Natural killer cell (primary cell): Measurements from ENCODE around the gene CCNDBP1. TPM values are rescaled to one million over a fixed set of nuclear protein-coding genes. Genes with fewer than 3 reads are reported as not detected.

ENCODE experiments used
- ATAC-seq, 3 donors: fragments of 150-1000 bp in 2 of 3; fragments of 200-7000 bp in 1 of 3; cut with Tn5 transposase; 1 replicate in 1 of 3; 2 replicates in 2 of 3; pipeline ENCODE4 v1.10.0; 2021; ENCODE audit warnings: mild to moderate bottlenecking in 2 of 3, moderate library complexity in 2 of 3
- DNase-seq, 2 donors: peaks; one replicate each; pipeline versions ENCODE4 v3.0.0 to v3.0.0-alpha.2; 2013 to 2021; ENCODE audit warnings: mixed read lengths in 1 of 2
- H3K27ac ChIP-seq: one replicate; pipeline ENCODE4 v1.5.1; 2013; ENCODE audit warnings: mild to moderate bottlenecking, low read length
- H3K27me3 ChIP-seq: one replicate; pipeline ENCODE4 v1.6.1; 2013; ENCODE audit warnings: low read length; ENCODE audit not compliant: control insufficient read depth, insufficient read depth
- H3K36me3 ChIP-seq: one replicate; pipeline ENCODE4 v1.6.1; 2013; ENCODE audit warnings: low read length; ENCODE audit not compliant: control insufficient read depth, insufficient read depth
- H3K4me1 ChIP-seq: one replicate; pipeline ENCODE4 v1.6.1; 2013; ENCODE audit warnings: low read length; ENCODE audit not compliant: control insufficient read depth, insufficient read depth
- H3K4me3 ChIP-seq: one replicate; pipeline ENCODE4 v1.5.1; 2013; ENCODE audit warnings: low read length
- H3K9me3 ChIP-seq: one replicate; pipeline ENCODE4 v1.6.1; 2013; ENCODE audit warnings: low read length; ENCODE audit not compliant: control insufficient read depth, insufficient read depth
- H3K27ac Mint-ChIP-seq, 2 donors: one replicate each; pipeline ENCODE4 v1.8.0; 2022; ENCODE audit warnings: mild to moderate bottlenecking in 2 of 2, mixed read lengths in 2 of 2, moderate library complexity in 1 of 2
- H3K27me3 Mint-ChIP-seq, 2 donors: one replicate each; pipeline ENCODE4 v1.8.0; 2022; ENCODE audit warnings: low read depth in 2 of 2, mixed read lengths in 2 of 2
- H3K36me3 Mint-ChIP-seq: one replicate; pipeline ENCODE4 v1.8.0; 2022; ENCODE audit warnings: mixed read lengths
- H3K4me1 Mint-ChIP-seq, 2 donors: one replicate each; pipeline ENCODE4 v1.8.0; 2022; ENCODE audit warnings: mixed read lengths in 2 of 2
- H3K4me3 Mint-ChIP-seq: one replicate; pipeline ENCODE4 v1.8.0; 2022; ENCODE audit warnings: mild to moderate bottlenecking, moderate library complexity, mixed read lengths
- H3K9me3 Mint-ChIP-seq, 2 donors: one replicate each; pipeline ENCODE4 v1.8.0; 2022; ENCODE audit warnings: mixed read lengths in 2 of 2
- WGBS: methylation state at CpG from one replicate; pipeline ENCODE4 v1.1.7; 2013; ENCODE audit warnings: missing lambda C conversion rate; ENCODE audit not compliant: insufficient coverage; 5-methylcytosine and 5-hydroxymethylcytosine counted together
- intact Hi-C: fragments of 100-400 bp; cut with micrococcal nuclease; formaldehyde crosslinking; loops from one replicate; pipeline ENCODE4 v1.14.2; 2022
- total RNA-seq, 4 donors: library from RNA; stranded (reverse); fragments of 120-200 nt in 1 of 4; gene quantifications; one replicate each; pipeline versions ENCODE4 v1.2.3 to v1.2.4, GENCODE V29; 2013 to 2022
- TF ChIP-seq, protein P1 (sequence below): fragments of 200-600 bp; IDR thresholded peaks from one replicate; pipeline ENCODE4 v1.8.0; 2022; ENCODE audit warnings: antibody characterized with exemption

Gene CCNDBP1
- total RNA-seq, 3 donors from 2014 or later (not counting 1 experiment from before 2014, with no cell fraction given), result 120 to 150 (median 129) TPM

DNA sequence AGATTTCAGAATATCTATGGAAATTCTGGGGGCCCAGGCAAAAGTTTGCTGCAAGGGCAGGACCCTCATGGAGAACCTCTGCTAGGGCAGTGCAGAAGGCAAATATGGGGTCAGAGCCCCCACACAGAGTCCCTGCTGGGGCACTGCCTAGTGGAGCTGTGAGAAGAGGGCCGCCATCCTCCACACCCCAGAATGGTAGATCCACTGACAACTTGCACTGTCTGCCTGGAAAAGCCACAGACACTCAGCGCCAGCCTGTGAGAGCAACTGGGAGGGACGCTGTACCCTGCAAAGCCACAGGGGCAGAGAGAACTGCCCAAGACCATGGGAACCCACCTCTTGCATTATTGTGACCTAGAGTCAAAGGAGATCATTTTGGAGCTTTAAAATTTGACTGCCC lies 13.8 kb downstream of the CCNDBP1 start:
- ATAC-seq, result no peak
- peaks cover 36% of the 10 kb centered on the region for H3K36me3 ChIP-seq
- no peak overlapping the region for H3K4me3 Mint-ChIP-seq

DNA sequence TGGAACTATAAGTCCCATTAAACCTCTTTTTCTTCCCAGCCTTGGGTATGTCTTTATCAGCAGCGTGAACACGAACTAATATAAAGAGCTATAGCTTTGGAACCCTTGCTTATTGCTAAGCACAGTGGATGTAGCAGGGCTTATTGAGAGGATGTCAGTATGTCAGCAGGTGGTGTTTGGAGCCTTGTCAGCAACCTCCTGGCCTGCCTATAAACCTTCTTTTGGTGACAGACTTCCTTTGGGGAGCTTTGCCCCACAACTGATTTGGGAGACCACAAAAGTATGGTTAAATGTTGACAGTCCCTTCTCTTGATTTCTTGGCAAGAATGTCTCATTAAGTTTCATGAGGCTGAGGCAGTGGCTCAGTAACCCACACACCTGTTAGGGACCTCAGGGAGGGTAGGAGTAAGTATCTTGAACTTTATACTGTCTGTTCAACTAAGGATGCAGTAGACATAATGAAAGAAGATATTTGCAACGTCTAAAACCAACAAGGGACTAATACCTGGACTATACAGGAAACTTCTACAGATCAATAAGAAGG lies 14.8 kb downstream of the CCNDBP1 start:
- peaks cover 4% of the 10 kb centered on the region for H3K9me3 ChIP-seq
- ATAC-seq, result no peak
- Mint-ChIP-seq H3K36me3 (peaks cover 18% of the 10 kb centered on the region), H3K27me3 (no peaks in the 10 kb centered on the region), H3K4me3 (no peak overlapping the region), H3K9me3 (no peaks in the 10 kb centered on the region), H3K27ac (peak overlapping the region in 1 of 2 donors; percentile 37), H3K4me1 (peaks cover 5 to 12% of the 10 kb centered on the region in 2 donors)
- H3K4me3 ChIP-seq, result no peak overlapping the region
- H3K36me3 ChIP-seq, result peaks cover 26% of the 10 kb centered on the region
- intact Hi-C loops, result no loop called here
- no peaks in the 10 kb centered on the region for H3K27me3 ChIP-seq
- no peaks in the 10 kb centered on the region for H3K4me1 ChIP-seq
- 100% methylated on average over 2 of the region's 3 CpGs for WGBS
- TF ChIP-seq, protein P1, sequence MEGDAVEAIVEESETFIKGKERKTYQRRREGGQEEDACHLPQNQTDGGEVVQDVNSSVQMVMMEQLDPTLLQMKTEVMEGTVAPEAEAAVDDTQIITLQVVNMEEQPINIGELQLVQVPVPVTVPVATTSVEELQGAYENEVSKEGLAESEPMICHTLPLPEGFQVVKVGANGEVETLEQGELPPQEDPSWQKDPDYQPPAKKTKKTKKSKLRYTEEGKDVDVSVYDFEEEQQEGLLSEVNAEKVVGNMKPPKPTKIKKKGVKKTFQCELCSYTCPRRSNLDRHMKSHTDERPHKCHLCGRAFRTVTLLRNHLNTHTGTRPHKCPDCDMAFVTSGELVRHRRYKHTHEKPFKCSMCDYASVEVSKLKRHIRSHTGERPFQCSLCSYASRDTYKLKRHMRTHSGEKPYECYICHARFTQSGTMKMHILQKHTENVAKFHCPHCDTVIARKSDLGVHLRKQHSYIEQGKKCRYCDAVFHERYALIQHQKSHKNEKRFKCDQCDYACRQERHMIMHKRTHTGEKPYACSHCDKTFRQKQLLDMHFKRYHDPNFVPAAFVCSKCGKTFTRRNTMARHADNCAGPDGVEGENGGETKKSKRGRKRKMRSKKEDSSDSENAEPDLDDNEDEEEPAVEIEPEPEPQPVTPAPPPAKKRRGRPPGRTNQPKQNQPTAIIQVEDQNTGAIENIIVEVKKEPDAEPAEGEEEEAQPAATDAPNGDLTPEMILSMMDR, result no peak
- no peak for DNase-seq
- no peak overlapping the region for H3K27ac ChIP-seq

More for the DNA sequence above, 13.8 kb downstream of the CCNDBP1 start:
- peaks cover 4% of the 10 kb centered on the region for H3K9me3 ChIP-seq
- Mint-ChIP-seq H3K9me3 (no peaks in the 10 kb centered on the region), H3K27me3 (no peaks in the 10 kb centered on the region), H3K36me3 (peaks cover 27% of the 10 kb centered on the region), H3K27ac (no peak overlapping the region), H3K4me1 (peaks cover 5 to 7% of the 10 kb centered on the region in 2 donors)
- WGBS, result 97% methylated on average over 3 of the region's 3 CpGs
- no peak overlapping the region for H3K4me3 ChIP-seq
- DNase-seq, result no peak
- H3K27ac ChIP-seq, result no peak overlapping the region
- H3K27me3 ChIP-seq, result no peaks in the 10 kb centered on the region
- intact Hi-C loops, result no loop called here
- H3K4me1 ChIP-seq, result no peaks in the 10 kb centered on the region
- TF ChIP-seq, protein P1, result no peak

DNA sequence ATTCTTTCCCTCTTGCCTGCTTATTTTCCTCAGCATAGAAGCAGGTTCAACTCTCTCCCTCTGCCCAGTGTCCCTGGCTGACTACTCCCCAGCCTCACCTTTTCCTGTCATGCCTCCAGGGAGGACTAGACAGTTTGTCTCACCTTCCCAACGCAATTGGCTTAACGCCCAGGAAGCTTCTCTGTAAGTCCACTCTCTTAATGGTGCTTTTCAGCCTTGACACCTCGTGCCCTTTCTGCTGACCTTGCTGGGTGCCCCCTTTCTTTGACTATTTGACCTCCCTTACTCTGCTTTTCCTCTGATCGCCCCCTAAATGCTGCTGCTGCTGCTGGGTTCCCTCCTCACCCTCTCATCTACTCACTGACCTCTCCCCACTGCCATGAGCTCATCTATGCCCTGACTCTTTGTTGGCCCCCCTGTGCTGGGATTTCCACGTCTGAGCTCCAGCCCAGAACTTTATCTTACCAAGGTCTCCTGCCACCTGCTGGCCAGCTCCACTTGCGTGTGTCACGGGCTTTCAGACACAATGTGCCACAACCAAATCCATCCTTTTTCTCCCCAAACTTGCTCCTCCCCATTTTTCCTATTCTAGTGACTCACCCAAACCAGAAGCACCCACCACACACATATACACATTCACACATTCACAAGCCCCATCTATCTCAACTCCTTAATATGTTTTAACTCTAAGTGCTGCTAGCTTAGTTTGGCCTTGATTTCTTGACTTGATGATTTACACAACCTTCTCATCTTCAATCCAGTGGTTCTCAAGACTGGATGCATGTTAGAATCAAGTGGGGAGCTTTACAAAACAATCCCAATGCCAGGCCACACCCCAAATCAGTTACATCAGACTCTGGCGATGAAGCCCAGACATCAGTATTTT lies 19.1 kb downstream of the CCNDBP1 start:
- WGBS, result 43% methylated on average over 8 of the region's 8 CpGs
- H3K36me3 ChIP-seq, result no peaks in the 10 kb centered on the region
- no peak overlapping the region for H3K4me3 Mint-ChIP-seq
- peak; percentile 55 to 97 (median 81) for ATAC-seq
- peaks cover 0 to 6% of the 10 kb centered on the region in 2 donors for H3K4me1 Mint-ChIP-seq
- H3K27me3 ChIP-seq, result no peaks in the 10 kb centered on the region
- DNase-seq, result peak in 1 of 2 donors; percentile 68
- TF ChIP-seq, protein P1, result peak; percentile 44
- no peak overlapping the region for H3K27ac ChIP-seq
- no peaks in the 10 kb centered on the region for H3K9me3 Mint-ChIP-seq
- no peaks in the 10 kb centered on the region for H3K9me3 ChIP-seq
- no peak overlapping the region for H3K4me3 ChIP-seq
- no peaks in the 10 kb centered on the region for H3K36me3 Mint-ChIP-seq
- H3K4me1 ChIP-seq, result no peaks in the 10 kb centered on the region
- peak overlapping the region in 1 of 2 donors; percentile 5 for H3K27ac Mint-ChIP-seq
- intact Hi-C loops, result no loop called here
- peaks cover 8 to 20% of the 10 kb centered on the region in 2 donors for H3K27me3 Mint-ChIP-seq
